Naive thymus-derived CD4-positive, alpha-beta T cell (primary cell): ENCODE data around the gene COG5. TPM values are rescaled to one million over a fixed set of nuclear protein-coding genes. Genes with fewer than 3 reads are reported as not detected.

Experiments
- ATAC-seq: fragments of 150-1000 bp; cut with Tn5 transposase; 2 replicates; pipeline ENCODE4 v1.10.0; 2021; ENCODE audit warnings: mild to moderate bottlenecking, moderate library complexity
- CTCF ChIA-PET: fragments of 350-600 bp; sonication (Branson Sonifier 250); formaldehyde crosslinking; loops from one replicate; lab custom pipeline; 2021; ENCODE audit warnings: antibody characterized with exemption; lab: Charles Lee
- POLR2A ChIA-PET: fragments of 350-600 bp; sonication (Branson Sonifier 250); formaldehyde crosslinking; loops from one replicate; lab custom pipeline; 2021; ENCODE audit warnings: antibody characterized with exemption, inconsistent platforms; lab: Charles Lee
- DNase-seq, 9 donors: peaks; one replicate each; pipeline versions ENCODE4 v3.0.0 to v3.0.0-alpha.2; 2020 to 2022; ENCODE audit warnings: mixed read lengths in 1 of 9
- H3K27ac ChIP-seq: one replicate; pipeline ENCODE4 v1.7.0; 2013; ENCODE audit warnings: mild to moderate bottlenecking, low read depth, low read length, moderate library complexity
- H3K27me3 ChIP-seq, 2 donors: one replicate each; pipeline ENCODE4 v1.7.0; 2013; ENCODE audit warnings: low read length in 2 of 2, mild to moderate bottlenecking in 2 of 2, moderate library complexity in 2 of 2; ENCODE audit not compliant: control insufficient read depth in 2 of 2, insufficient read depth in 2 of 2
- H3K36me3 ChIP-seq, 3 experiments: 1 replicate in 2 of 3; 2 replicates in 1 of 3; pipeline ENCODE4 v1.7.0; 2013; ENCODE audit warnings: low read length in 3 of 3, mild to moderate bottlenecking in 3 of 3, moderate library complexity in 1 of 3; ENCODE audit not compliant: insufficient read depth in 3 of 3, control insufficient read depth in 2 of 3
- H3K4me1 ChIP-seq, 2 donors: one replicate each; pipeline ENCODE4 v1.7.0; 2013; ENCODE audit warnings: low read length in 2 of 2, mild to moderate bottlenecking in 2 of 2, moderate library complexity in 1 of 2; ENCODE audit not compliant: control insufficient read depth in 2 of 2, insufficient read depth in 2 of 2
- H3K4me3 ChIP-seq: 2 replicates; pipeline ENCODE4 v1.7.0; 2013; ENCODE audit warnings: mild to moderate bottlenecking, low read length
- H3K9me3 ChIP-seq, 3 experiments: 1 replicate in 2 of 3; 2 replicates in 1 of 3; pipeline ENCODE4 v1.7.0; 2013; ENCODE audit warnings: low read length in 3 of 3; ENCODE audit not compliant: control insufficient read depth in 2 of 3
- H3K27ac Mint-ChIP-seq, 9 donors: one replicate each; pipeline ENCODE4 v1.8.0; 2020 to 2022; ENCODE audit warnings: mixed read lengths in 9 of 9, mild to moderate bottlenecking in 8 of 9, moderate library complexity in 5 of 9, inconsistent platforms in 2 of 9
- H3K27me3 Mint-ChIP-seq, 5 donors: one replicate each; pipeline ENCODE4 v1.8.0; 2021 to 2022; ENCODE audit warnings: mixed read lengths in 5 of 5, mild to moderate bottlenecking in 1 of 5
- H3K36me3 Mint-ChIP-seq, 5 donors: one replicate each; pipeline ENCODE4 v1.8.0; 2020 to 2022; ENCODE audit warnings: mixed read lengths in 5 of 5, mild to moderate bottlenecking in 3 of 5, inconsistent platforms in 1 of 5
- H3K4me1 Mint-ChIP-seq, 7 donors: one replicate each; pipeline ENCODE4 v1.8.0; 2020 to 2022; ENCODE audit warnings: mixed read lengths in 7 of 7, mild to moderate bottlenecking in 3 of 7, inconsistent platforms in 1 of 7
- H3K4me3 Mint-ChIP-seq, 10 donors: one replicate each; pipeline ENCODE4 v1.8.0; 2020 to 2022; ENCODE audit warnings: mild to moderate bottlenecking in 10 of 10, mixed read lengths in 10 of 10, moderate library complexity in 6 of 10, inconsistent platforms in 2 of 10
- H3K9me3 Mint-ChIP-seq, 11 donors: one replicate each; pipeline ENCODE4 v1.8.0; 2020 to 2022; ENCODE audit warnings: mixed read lengths in 11 of 11, mild to moderate bottlenecking in 4 of 11, inconsistent platforms in 1 of 11, moderate library complexity in 1 of 11
- intact Hi-C, 2 donors: fragments of 100-400 bp; cut with micrococcal nuclease; formaldehyde crosslinking; loops; one replicate each; pipeline ENCODE4 v1.15.1; 2023
- polyA plus RNA-seq, 2 donors: library from polyadenylated mRNA; unstranded; fragments of 300-500 nt; fragmentation: Illumina TruSeq; gene quantifications; one replicate each; pipeline ENCODE4 v1.2.3, GENCODE V29; 2021
- total RNA-seq, 6 experiments: library from RNA in 5 of 6; stranded (reverse) in 5 of 6; gene quantifications; 1 replicate in 5 of 6; 2 replicates in 1 of 6; pipeline ENCODE4 v1.2.3 and lab custom pipeline; 2021 to 2026

Gene COG5
- total and polyA plus RNA-seq, 7 experiments from 2014 or later, result 24.7 to 77.0 (median 48.0) TPM

DNA sequence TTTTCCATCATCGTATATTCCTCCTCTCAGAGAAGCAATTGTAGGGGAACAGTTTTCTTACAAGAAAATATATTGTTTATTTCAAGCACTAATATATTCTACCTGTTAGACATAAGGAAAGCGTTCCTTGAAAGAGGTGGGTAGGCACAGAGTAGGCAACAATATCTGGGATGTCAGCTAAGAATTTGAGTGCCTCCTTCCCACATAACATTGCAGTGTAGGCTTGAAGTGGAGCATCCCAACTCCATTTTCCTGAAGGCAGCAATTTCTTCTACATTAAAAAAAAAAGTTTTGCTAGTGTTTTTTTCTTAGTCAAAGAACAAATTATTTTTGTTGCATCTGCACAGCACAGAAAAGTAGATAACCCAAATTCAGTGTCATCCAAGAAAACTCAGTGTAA lies 37.1 kb upstream of the COG5 start:
- Histone ChIP-seq H3K4me1 (no peaks in the 10 kb centered on the region), H3K27ac (no peak overlapping the region), H3K27me3 (no peaks in the 10 kb centered on the region), H3K9me3 (no peaks in the 10 kb centered on the region), H3K36me3 (no peaks in the 10 kb centered on the region), H3K4me3 (no peak overlapping the region)
- DNase-seq (no peak), ATAC-seq (no peak)
- H3K27ac Mint-ChIP-seq, result no peak overlapping the region
- peaks cover 0 to 20% (median 16%) of the 10 kb centered on the region in 5 donors for H3K36me3 Mint-ChIP-seq
- no peaks in the 10 kb centered on the region for H3K9me3 Mint-ChIP-seq
- no peaks in the 10 kb centered on the region for H3K27me3 Mint-ChIP-seq
- ChIA-PET CTCF (no interaction called here), POLR2A (no interaction called here)
- H3K4me1 Mint-ChIP-seq, result peaks cover 0 to 9% (median 0%) of the 10 kb centered on the region in 7 donors
- no peak overlapping the region for H3K4me3 Mint-ChIP-seq
- intact Hi-C loops, result no loop called here

DNA sequence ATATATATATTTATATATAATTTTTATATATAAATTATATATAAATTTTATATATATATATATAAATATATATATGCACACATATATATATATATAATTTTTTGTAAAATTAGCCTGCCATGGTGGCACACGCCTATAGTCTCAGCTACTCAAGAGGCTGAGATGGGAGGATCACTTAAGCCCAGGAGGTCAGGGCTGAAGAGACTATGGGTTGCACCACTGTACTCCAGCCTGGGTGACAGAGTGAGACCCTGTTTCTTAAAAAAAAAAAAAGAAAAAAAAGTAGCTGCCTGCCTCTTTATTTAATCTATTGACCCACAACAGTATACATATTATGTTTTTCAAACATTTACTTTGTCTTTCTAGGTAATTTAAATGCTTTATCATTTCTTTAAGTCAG lies 35.5 kb upstream of the COG5 start:
- H3K4me3 ChIP-seq, result no peak overlapping the region
- H3K4me1 ChIP-seq, result no peaks in the 10 kb centered on the region
- no peak overlapping the region for H3K27ac ChIP-seq
- Mint-ChIP-seq H3K27me3 (no peaks in the 10 kb centered on the region), H3K9me3 (no peaks in the 10 kb centered on the region), H3K36me3 (peaks cover 0 to 27% (median 15%) of the 10 kb centered on the region in 5 donors), H3K4me3 (no peak overlapping the region), H3K4me1 (peaks cover 0 to 3% (median 0%) of the 10 kb centered on the region in 7 donors), H3K27ac (no peak overlapping the region)
- ChIA-PET CTCF (no interaction called here), POLR2A (no interaction called here)
- peaks cover 0 to 6% (median 0%) of the 10 kb centered on the region in 3 experiments for H3K36me3 ChIP-seq
- no peak for DNase-seq
- no peak for ATAC-seq
- no peaks in the 10 kb centered on the region for H3K27me3 ChIP-seq
- intact Hi-C loops, result no loop called here
- no peaks in the 10 kb centered on the region for H3K9me3 ChIP-seq

DNA sequence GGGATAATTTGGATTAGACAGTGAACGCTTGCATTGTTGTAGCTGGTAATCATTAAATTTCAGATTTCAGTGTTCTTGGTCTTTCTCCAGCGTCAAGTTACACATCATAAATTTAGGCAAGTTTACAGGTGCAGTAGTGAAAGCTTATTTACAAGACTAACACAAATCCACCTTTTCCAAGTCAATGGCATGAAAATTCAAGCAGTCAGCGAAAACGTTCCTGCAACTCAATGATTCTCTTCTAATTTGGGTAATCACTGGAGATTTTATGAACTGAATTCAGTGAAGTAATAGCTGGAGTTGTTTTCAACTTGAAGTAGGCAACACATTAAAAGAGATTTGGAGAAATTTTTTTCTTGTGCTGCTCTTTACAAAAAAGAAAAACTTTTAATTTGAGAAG lies 34.2 kb upstream of the COG5 start:
- intact Hi-C loops, result loop anchor here in 1 of 2 donors (2.0 kb wide), 1 partner anchor 15 kb away; no protein-coding TSS in a partner anchor
- Mint-ChIP-seq H3K4me3 (no peak overlapping the region), H3K4me1 (peaks cover 0 to 3% (median 0%) of the 10 kb centered on the region in 7 donors), H3K9me3 (no peaks in the 10 kb centered on the region), H3K27ac (no peak overlapping the region), H3K27me3 (no peaks in the 10 kb centered on the region), H3K36me3 (peaks cover 0 to 29% (median 12%) of the 10 kb centered on the region in 5 donors)
- Histone ChIP-seq H3K4me3 (no peak overlapping the region), H3K4me1 (no peaks in the 10 kb centered on the region), H3K36me3 (peaks cover 0 to 6% (median 0%) of the 10 kb centered on the region in 3 experiments), H3K27me3 (no peaks in the 10 kb centered on the region), H3K27ac (no peak overlapping the region), H3K9me3 (no peaks in the 10 kb centered on the region)
- no peak for DNase-seq
- POLR2A ChIA-PET, result no interaction called here
- ATAC-seq, result no peak
- CTCF ChIA-PET, result no interaction called here

DNA sequence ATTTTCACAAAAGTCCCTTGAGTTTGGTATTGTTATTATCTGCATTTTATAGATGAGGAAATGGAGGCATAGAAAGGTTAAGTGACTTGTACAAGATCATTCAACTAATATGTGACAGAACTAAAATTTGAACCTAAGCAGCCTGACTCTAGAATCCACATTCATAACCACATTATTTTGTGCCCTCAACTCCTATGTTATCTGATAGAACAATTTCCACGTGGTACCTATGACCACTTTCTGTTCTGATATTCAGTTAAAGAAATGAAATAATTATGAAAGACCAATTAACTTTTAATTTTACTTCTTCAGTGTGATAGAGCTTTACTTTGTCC lies 33.8 kb upstream of the COG5 start:
- intact Hi-C loops, result loop anchor here in 1 of 2 donors (2.0 kb wide), 1 partner anchor 15 kb away; no protein-coding TSS in a partner anchor
- H3K4me3 ChIP-seq, result no peak overlapping the region
- CTCF ChIA-PET, result no interaction called here
- no peaks in the 10 kb centered on the region for H3K27me3 ChIP-seq
- Mint-ChIP-seq H3K27ac (no peak overlapping the region), H3K4me1 (peaks cover 0 to 3% (median 0%) of the 10 kb centered on the region in 7 donors), H3K4me3 (no peak overlapping the region), H3K36me3 (peaks cover 0 to 29% (median 12%) of the 10 kb centered on the region in 5 donors), H3K9me3 (no peaks in the 10 kb centered on the region), H3K27me3 (no peaks in the 10 kb centered on the region)
- H3K36me3 ChIP-seq, result peaks cover 0 to 6% (median 0%) of the 10 kb centered on the region in 3 experiments
- DNase-seq (no peak), ATAC-seq (no peak)
- POLR2A ChIA-PET, result no interaction called here
- H3K4me1 ChIP-seq, result no peaks in the 10 kb centered on the region
- no peak overlapping the region for H3K27ac ChIP-seq
- no peaks in the 10 kb centered on the region for H3K9me3 ChIP-seq

DNA sequence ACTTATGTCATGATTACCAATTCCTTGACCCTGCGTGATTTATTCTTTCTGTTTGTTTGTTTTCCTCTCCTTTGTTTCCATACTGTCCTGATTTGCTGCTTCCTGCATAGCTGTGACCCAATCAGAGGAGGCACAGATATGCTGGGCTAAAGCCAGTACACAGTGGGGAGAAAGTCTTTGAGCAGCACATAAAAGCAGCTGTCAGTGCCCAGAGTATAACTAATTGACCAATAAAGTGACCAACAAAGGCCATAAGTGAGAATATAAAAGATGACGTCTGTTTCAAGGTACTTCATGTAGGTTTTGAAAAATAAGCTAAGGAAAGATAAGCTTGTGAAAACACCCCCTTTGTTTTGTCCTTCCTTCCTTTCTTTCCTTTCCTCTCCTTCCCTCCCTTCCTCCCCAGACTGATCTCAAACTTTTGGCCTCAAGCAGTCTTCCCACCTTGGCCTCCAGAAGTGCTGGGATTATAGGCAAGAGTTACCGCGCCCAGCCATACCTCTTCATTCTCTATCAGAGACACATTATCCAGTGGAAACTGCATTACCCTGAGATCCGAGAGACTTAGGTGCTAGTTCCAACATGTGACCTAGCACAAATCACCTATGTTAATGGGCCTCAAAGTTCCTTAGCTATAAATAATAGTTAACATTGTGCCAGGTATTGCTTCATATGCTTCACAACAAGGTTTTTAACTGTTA lies 33.3 kb upstream of the COG5 start:
- no peaks in the 10 kb centered on the region for H3K27me3 ChIP-seq
- ChIA-PET POLR2A (no interaction called here), CTCF (no interaction called here)
- DNase-seq (no peak), ATAC-seq (no peak)
- Mint-ChIP-seq H3K9me3 (no peaks in the 10 kb centered on the region), H3K4me3 (no peak overlapping the region), H3K36me3 (peaks cover 0 to 29% (median 12%) of the 10 kb centered on the region in 5 donors), H3K27ac (no peak overlapping the region), H3K4me1 (peaks cover 0 to 3% (median 0%) of the 10 kb centered on the region in 7 donors), H3K27me3 (no peaks in the 10 kb centered on the region)
- H3K27ac ChIP-seq, result no peak overlapping the region
- no peaks in the 10 kb centered on the region for H3K4me1 ChIP-seq
- H3K9me3 ChIP-seq, result no peaks in the 10 kb centered on the region
- no peak overlapping the region for H3K4me3 ChIP-seq
- intact Hi-C loops, result loop anchor here in 1 of 2 donors (2.0 kb wide), 1 partner anchor 14 kb away; no protein-coding TSS in a partner anchor
- peaks cover 0 to 6% (median 0%) of the 10 kb centered on the region in 3 experiments for H3K36me3 ChIP-seq

DNA sequence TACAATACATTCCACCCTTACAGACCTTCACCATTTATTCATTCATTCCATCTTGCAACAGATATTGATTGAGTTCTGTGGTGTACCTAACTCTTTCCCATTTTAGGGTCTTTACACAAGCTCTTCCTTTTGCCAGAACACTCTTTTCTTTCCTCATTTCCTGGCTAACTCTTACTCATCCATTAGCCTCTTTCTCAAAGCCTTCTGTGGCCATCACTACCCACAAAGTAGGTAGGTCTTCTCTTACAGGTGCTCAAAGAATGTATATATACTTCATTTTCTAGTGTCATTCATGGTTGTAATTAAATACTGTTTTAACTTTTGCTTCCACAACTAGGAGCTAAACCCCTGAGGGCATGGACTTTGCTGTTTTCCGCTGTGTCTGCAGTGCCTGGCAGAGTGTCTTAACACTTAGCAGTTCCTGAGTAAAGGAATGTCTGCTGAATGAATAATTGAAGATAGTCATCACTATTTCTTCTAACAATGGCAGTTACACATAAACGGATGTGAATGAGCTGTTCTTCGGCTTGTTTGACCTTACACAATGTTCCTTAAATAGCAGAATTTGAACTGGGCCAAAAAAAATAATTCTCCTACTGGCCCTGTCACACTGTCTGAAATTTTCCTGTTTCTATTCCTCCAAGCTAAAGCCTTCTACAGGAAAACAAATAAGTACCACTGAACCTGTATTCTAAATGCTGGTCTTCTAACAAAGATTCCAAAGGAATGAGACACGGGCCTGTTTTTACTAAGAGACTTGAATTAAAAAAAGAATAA lies 31.4 kb upstream of the COG5 start:
- DNase-seq, result no peak
- CTCF ChIA-PET, result no interaction called here
- Mint-ChIP-seq H3K4me1 (peaks cover 0 to 4% (median 0%) of the 10 kb centered on the region in 7 donors), H3K9me3 (no peaks in the 10 kb centered on the region), H3K36me3 (peaks cover 0 to 25% (median 9%) of the 10 kb centered on the region in 5 donors), H3K27ac (no peak overlapping the region), H3K4me3 (no peak overlapping the region), H3K27me3 (no peaks in the 10 kb centered on the region)
- POLR2A ChIA-PET, result interaction anchor here (1.1 to 1.4 kb wide), 2 partner anchors 11 to 13 kb away, joined by 3 read pairs; no protein-coding TSS in a partner anchor
- intact Hi-C loops, result no loop called here
- no peaks in the 10 kb centered on the region for H3K27me3 ChIP-seq
- no peaks in the 10 kb centered on the region for H3K4me1 ChIP-seq
- ATAC-seq, result no peak
- H3K4me3 ChIP-seq, result no peak overlapping the region
- peaks cover 0 to 6% (median 0%) of the 10 kb centered on the region in 3 experiments for H3K36me3 ChIP-seq
- H3K9me3 ChIP-seq, result no peaks in the 10 kb centered on the region
- H3K27ac ChIP-seq, result no peak overlapping the region
